Measurements from ENCODE around the gene EHBP1. TPM values are rescaled to one million over a fixed set of nuclear protein-coding genes. Genes with fewer than 3 reads are reported as not detected.

The EHBP1 gene
- total RNA-seq, 2 donors from 2014 or later, result 34.6 to 49.8 TPM

- Mint-ChIP-seq H3K27ac (no peak overlapping the region), H3K27me3 (ENCODE audit: insufficient read depth) (no peaks in the 10 kb centered on the region), H3K4me1 (peaks cover 8% of the 10 kb centered on the region), H3K36me3 (ENCODE audit: low read depth) (peaks cover 15% of the 10 kb centered on the region), H3K4me3 (no peak overlapping the region), H3K9me3 (peaks cover 24% of the 10 kb centered on the region)
- Histone ChIP-seq H3K27ac (ENCODE audit: low read depth, low read length) (no peak overlapping the region), H3K36me3 (ENCODE audit: control insufficient read depth, insufficient read depth, low read length) (no peaks in the 10 kb centered on the region), H3K4me1 (ENCODE audit: control insufficient read depth, insufficient read depth, low read length) (no peaks in the 10 kb centered on the region), H3K4me3 (ENCODE audit: low read length) (no peak overlapping the region), H3K27me3 (ENCODE audit: control insufficient read depth, insufficient read depth, low read length, poor library complexity, severe bottlenecking) (no peaks in the 10 kb centered on the region), H3K9ac (ENCODE audit: extremely low read depth, low read length, poor library complexity, severe bottlenecking) (no peak overlapping the region), H3K9me3 (ENCODE audit: control insufficient read depth, low read length) (peaks cover 22% of the 10 kb centered on the region)
- TF ChIP-seq CTCF (conservative IDR thresholded peaks at IDR 0.05), result no peak
- WGBS, 2 experiments (ENCODE audit: insufficient coverage in 1 of 2, insufficient read length in 1 of 2), result 60 to 90% methylated on average over 1 to 6 of the region's 6 CpGs
- no peak for DNase-seq
Measured at GRCh38 chr2:62732262-62732777, 26.8 kb downstream of the EHBP1 start.

- 88 to 89% methylated on average over 1 of the region's 1 CpG for WGBS, 2 experiments (ENCODE audit: insufficient coverage in 1 of 2, insufficient read length in 1 of 2)
- H3K4me3 Mint-ChIP-seq, result no peak overlapping the region
- no peaks in the 10 kb centered on the region for H3K27me3 ChIP-seq (ENCODE audit: control insufficient read depth, insufficient read depth, low read length, poor library complexity, severe bottlenecking)
- DNase-seq, result no peak
- H3K9me3 Mint-ChIP-seq, result peaks cover 24% of the 10 kb centered on the region
- peaks cover 15% of the 10 kb centered on the region for H3K36me3 Mint-ChIP-seq (ENCODE audit: low read depth)
- no peak overlapping the region for H3K4me3 ChIP-seq (ENCODE audit: low read length)
- H3K27me3 Mint-ChIP-seq (ENCODE audit: insufficient read depth), result no peaks in the 10 kb centered on the region
- no peak overlapping the region for H3K27ac ChIP-seq (ENCODE audit: low read depth, low read length)
- no peak overlapping the region for H3K27ac Mint-ChIP-seq
- H3K4me1 Mint-ChIP-seq, result peaks cover 10% of the 10 kb centered on the region
- no peak for TF ChIP-seq CTCF (conservative IDR thresholded peaks at IDR 0.05)
- no peaks in the 10 kb centered on the region for H3K4me1 ChIP-seq (ENCODE audit: control insufficient read depth, insufficient read depth, low read length)
- no peaks in the 10 kb centered on the region for H3K36me3 ChIP-seq (ENCODE audit: control insufficient read depth, insufficient read depth, low read length)
- peaks cover 22% of the 10 kb centered on the region for H3K9me3 ChIP-seq (ENCODE audit: control insufficient read depth, low read length)
- H3K9ac ChIP-seq (ENCODE audit: extremely low read depth, low read length, poor library complexity, severe bottlenecking), result no peak overlapping the region
Measured at GRCh38 chr2:62733546-62733945, 28.0 kb downstream of the EHBP1 start.

DNA sequence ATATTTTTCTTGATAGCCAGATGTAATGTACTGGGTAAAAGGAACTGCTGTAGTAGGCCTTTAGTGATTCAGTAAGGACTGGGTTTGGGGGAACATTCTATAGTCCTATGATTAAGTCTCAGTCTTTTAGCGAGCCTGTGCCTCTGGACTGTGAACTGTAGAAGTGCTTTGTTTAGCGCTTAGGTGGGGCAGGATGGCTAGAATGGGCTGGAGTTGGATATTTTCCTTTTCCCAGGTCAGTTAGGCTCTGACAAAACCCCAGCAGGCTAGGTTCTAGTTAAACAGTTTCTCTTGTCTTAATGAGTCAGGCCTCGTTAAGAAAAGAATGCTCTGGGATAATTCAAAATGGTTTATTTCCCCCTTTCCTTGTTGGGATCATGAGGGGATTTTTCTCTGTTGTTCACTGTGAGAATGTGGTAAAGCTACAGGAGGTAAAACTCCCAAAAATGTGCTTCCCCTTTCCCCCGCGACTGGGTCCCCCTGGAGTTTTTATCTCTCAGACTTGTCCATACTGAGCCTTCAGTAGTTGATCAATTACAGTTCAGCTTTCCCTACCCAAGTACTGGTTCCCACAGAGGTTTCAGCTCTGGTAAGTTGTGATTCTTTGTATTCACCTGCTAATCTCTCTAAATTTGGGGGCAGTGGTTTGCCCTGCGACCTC is 31.5 kb downstream of the EHBP1 start:
- H3K4me3 Mint-ChIP-seq, result no peak overlapping the region
- no peaks in the 10 kb centered on the region for H3K36me3 ChIP-seq (ENCODE audit: control insufficient read depth, insufficient read depth, low read length)
- WGBS, 2 experiments (ENCODE audit: insufficient coverage in 1 of 2, insufficient read length in 1 of 2), result 46 to 58% methylated on average over 3 to 6 of the region's 6 CpGs
- H3K9ac ChIP-seq (ENCODE audit: extremely low read depth, low read length, poor library complexity, severe bottlenecking), result no peak overlapping the region
- peaks cover under 1% of the 10 kb centered on the region for H3K9me3 ChIP-seq (ENCODE audit: control insufficient read depth, low read length)
- peak overlapping the region; percentile 64 for H3K27ac ChIP-seq (ENCODE audit: low read depth, low read length)
- peak overlapping the region; percentile 28 for H3K27ac Mint-ChIP-seq
- peak; percentile 48 for DNase-seq
- no peak overlapping the region for H3K4me3 ChIP-seq (ENCODE audit: low read length)
- no peak for TF ChIP-seq CTCF (conservative IDR thresholded peaks at IDR 0.05)
- H3K4me1 Mint-ChIP-seq, result peaks cover 10% of the 10 kb centered on the region
- H3K27me3 ChIP-seq (ENCODE audit: control insufficient read depth, insufficient read depth, low read length, poor library complexity, severe bottlenecking), result no peaks in the 10 kb centered on the region
- peaks cover 5% of the 10 kb centered on the region for H3K9me3 Mint-ChIP-seq
- H3K27me3 Mint-ChIP-seq (ENCODE audit: insufficient read depth), result no peaks in the 10 kb centered on the region
- H3K36me3 Mint-ChIP-seq (ENCODE audit: low read depth), result peaks cover 2% of the 10 kb centered on the region
- no peaks in the 10 kb centered on the region for H3K4me1 ChIP-seq (ENCODE audit: control insufficient read depth, insufficient read depth, low read length)

Measured in endodermal cell (in vitro differentiated cells).